ENCODE results near the gene CLDN14. TPM values are rescaled to one million over a fixed set of nuclear protein-coding genes. Genes with fewer than 3 reads are reported as not detected.

The CLDN14 gene
- total RNA-seq, 4 donors from 2014 or later = 0.20 TPM; not detected in 3

DNA sequence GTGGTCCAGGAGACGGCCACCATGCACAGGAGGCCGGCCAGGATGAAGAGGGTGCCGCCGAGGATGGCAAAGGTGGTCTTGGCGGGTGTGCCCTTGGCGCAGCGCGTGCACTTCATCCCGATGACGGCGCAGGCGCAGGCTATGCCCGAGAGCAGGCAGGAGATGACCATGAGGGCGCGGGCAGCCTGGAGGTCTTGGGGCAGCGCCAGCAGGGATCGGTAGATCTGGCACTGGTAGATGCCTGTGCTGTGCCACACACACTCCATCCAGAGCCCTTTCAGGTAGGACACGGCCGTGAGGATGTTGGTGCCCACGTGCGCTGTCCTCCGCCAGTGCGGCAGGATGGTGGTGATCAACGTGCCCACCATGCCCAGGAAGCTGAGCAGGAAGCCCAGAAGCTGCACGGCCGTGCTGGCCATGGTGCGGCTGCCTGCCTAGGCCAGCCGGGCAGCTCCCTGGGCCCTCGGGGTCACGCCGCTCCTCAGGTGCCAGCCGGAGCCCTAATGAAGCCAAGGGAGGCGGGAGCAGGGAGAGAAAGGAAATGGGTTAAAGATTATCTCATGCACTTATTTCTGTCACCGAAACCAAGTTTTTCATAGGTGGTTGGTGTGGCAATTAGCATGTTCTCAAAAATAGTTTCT, 18.5 kb downstream of the CLDN14 start:
- in situ Hi-C loops (cut with MboI; ENCODE audit: low sequenced_read_pairs in 4 of 4) (no loop called here), intact Hi-C loops (cut with DNase I; ENCODE audit: low total_unique reads) (no loop called here)
- Histone ChIP-seq H3K4me1 (peaks cover 9 to 15% of the 10 kb centered on the region in 2 donors), H3K4me3 (no peak overlapping the region), H3K27ac (no peak overlapping the region), H3K36me3 (no peaks in the 10 kb centered on the region), H3K9me3 (no peaks in the 10 kb centered on the region), H3K27me3 (no peaks in the 10 kb centered on the region)
- no peak for DNase-seq
- ATAC-seq = no peak
- no peak for TF ChIP-seq POLR2A (IDR thresholded peaks at IDR 0.05)
- TF ChIP-seq, protein P1, sequence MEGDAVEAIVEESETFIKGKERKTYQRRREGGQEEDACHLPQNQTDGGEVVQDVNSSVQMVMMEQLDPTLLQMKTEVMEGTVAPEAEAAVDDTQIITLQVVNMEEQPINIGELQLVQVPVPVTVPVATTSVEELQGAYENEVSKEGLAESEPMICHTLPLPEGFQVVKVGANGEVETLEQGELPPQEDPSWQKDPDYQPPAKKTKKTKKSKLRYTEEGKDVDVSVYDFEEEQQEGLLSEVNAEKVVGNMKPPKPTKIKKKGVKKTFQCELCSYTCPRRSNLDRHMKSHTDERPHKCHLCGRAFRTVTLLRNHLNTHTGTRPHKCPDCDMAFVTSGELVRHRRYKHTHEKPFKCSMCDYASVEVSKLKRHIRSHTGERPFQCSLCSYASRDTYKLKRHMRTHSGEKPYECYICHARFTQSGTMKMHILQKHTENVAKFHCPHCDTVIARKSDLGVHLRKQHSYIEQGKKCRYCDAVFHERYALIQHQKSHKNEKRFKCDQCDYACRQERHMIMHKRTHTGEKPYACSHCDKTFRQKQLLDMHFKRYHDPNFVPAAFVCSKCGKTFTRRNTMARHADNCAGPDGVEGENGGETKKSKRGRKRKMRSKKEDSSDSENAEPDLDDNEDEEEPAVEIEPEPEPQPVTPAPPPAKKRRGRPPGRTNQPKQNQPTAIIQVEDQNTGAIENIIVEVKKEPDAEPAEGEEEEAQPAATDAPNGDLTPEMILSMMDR (IDR thresholded peaks at IDR 0.05 in 4 of 5, conservative IDR thresholded peaks at IDR 0.05 in 1 of 5) = no peak

DNA sequence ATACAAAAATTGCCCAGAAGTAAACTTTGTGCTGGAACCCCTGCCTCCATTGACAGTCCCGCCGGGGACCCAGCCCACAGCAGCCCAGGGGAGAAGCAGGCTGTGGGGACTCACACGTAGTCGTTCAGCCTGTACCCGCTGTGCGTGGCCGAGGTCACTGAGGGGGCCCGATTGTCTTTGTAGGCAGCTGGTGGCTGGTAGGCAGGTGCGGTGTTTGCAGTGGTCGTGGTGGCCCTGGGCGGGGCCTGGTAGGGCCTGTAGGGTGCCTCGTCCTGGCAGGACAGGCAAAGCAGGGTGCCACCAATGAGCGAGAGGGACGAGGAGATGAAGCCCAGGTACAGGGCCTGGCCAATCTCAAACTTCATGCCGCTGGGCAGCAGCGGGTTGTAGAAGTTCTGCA, 19.1 kb downstream of the CLDN14 start:
- no peak for ATAC-seq
- Histone ChIP-seq H3K27me3 (no peaks in the 10 kb centered on the region), H3K27ac (no peak overlapping the region), H3K36me3 (no peaks in the 10 kb centered on the region), H3K4me3 (no peak overlapping the region), H3K9me3 (no peaks in the 10 kb centered on the region), H3K4me1 (peaks cover 9 to 15% of the 10 kb centered on the region in 2 donors)
- in situ Hi-C loops (cut with MboI; ENCODE audit: low sequenced_read_pairs in 4 of 4) (no loop called here), intact Hi-C loops (cut with DNase I; ENCODE audit: low total_unique reads) (no loop called here)
- no peak for TF ChIP-seq POLR2A (IDR thresholded peaks at IDR 0.05)
- TF ChIP-seq, protein P1 (IDR thresholded peaks at IDR 0.05 in 4 of 5, conservative IDR thresholded peaks at IDR 0.05 in 1 of 5) = no peak
- no peak for DNase-seq

DNA sequence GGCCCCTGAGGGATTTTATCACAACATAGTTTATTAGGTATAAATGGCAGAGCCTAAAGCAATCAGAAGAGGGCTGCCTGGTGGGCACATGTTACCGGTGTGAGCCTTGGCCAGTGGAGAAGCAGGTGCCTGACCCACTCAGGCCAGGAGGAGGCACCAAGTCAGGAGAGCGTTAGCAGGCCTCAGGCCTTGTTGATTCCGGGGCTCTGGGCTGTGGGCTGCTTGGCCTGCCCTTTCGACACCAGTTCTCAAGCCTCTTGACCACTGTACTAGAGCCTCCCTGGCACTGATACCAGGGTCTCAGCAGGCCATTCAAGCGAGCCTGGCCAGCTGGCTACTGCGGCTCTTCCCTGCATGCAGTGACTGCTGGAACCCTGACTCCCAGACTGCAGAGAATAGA, 20.8 kb downstream of the CLDN14 start:
- no peak for TF ChIP-seq POLR2A (IDR thresholded peaks at IDR 0.05)
- TF ChIP-seq, protein P1 (IDR thresholded peaks at IDR 0.05 in 4 of 5, conservative IDR thresholded peaks at IDR 0.05 in 1 of 5) = no peak
- Histone ChIP-seq H3K27me3 (no peaks in the 10 kb centered on the region), H3K4me1 (no peaks in the 10 kb centered on the region), H3K27ac (no peak overlapping the region), H3K9me3 (no peaks in the 10 kb centered on the region), H3K4me3 (no peak overlapping the region), H3K36me3 (no peaks in the 10 kb centered on the region)
- no peak for DNase-seq
- intact Hi-C loops (cut with DNase I; ENCODE audit: low total_unique reads) (no loop called here), in situ Hi-C loops (cut with MboI; ENCODE audit: low sequenced_read_pairs in 4 of 4) (no loop called here)
- no peak for ATAC-seq

DNA sequence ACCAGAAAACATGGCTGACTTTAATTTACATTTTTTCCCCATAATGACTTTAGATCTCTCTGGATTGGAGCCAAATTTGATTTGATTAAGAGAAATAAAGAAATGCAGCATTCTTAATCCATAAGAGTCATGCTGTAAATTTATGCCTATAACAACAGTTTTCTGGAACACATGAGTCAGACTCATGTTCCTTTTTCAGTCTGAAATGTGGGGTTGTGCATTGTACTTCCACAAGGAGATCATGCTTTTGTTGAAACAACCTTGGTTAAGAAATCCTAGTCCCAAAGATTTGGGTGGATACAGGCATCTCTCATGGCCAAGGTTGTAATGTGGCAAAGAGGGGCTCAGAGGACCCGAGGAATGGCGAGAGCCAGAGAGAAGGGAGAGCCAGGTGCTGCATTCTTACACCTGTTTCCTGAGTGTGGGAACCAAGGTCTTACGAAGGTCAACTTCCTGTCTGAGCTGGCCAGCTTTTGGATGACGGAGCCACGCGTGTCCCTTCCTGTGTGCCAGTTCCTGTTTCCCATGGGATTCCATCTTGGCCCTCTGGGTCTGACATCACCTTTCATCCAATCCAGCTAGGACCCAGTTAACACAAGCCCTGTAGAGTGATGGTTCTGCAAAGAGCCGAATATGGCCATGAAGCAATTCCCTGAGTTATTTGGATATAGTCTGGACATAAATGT, 23.1 kb downstream of the CLDN14 start:
- H3K36me3 ChIP-seq = no peaks in the 10 kb centered on the region
- H3K9me3 ChIP-seq = no peaks in the 10 kb centered on the region
- H3K27ac ChIP-seq = no peak overlapping the region
- ATAC-seq (no peak), DNase-seq (no peak)
- H3K27me3 ChIP-seq = no peaks in the 10 kb centered on the region
- TF ChIP-seq, protein P1 (IDR thresholded peaks at IDR 0.05 in 4 of 5, conservative IDR thresholded peaks at IDR 0.05 in 1 of 5) = no peak
- TF ChIP-seq POLR2A (IDR thresholded peaks at IDR 0.05) = no peak
- in situ Hi-C loops (cut with MboI; ENCODE audit: low sequenced_read_pairs in 4 of 4) (no loop called here), intact Hi-C loops (cut with DNase I; ENCODE audit: low total_unique reads) (no loop called here)
- H3K4me1 ChIP-seq = no peaks in the 10 kb centered on the region
- H3K4me3 ChIP-seq = no peak overlapping the region

Data from gastrocnemius medialis (tissue), 4 donors.